ENCODE results near the gene ITIH1.

ITIH1 gene

GRCh38 chr3:52769786-52770455 is 7.5 kb upstream of the ITIH1 start:
- DNase-seq (ENCODE audit: extremely low read depth, low read depth) = no peak
- no peak for TF ChIP-seq CTCF (IDR thresholded peaks at IDR 0.05; ENCODE audit: low read depth, low read length, missing control alignments)
- H3K4me3 ChIP-seq (replicated peaks; ENCODE audit: low read depth, low read length) = peak overlapping the region; percentile 67

GRCh38 chr3:52770496-52771333 is 6.7 kb upstream of the ITIH1 start, which contains the start of gene NEK4:
Gene NEK4 (minus strand): TSS chr3:52770940. CDS start chr3:52770746, 194 bp downstream.
- DNase-seq (ENCODE audit: extremely low read depth, low read depth) = peak; percentile 78
- no peak for TF ChIP-seq CTCF (IDR thresholded peaks at IDR 0.05; ENCODE audit: low read depth, low read length, missing control alignments)
- peak within 1 kb of the TSS; percentile 67 for H3K4me3 ChIP-seq (replicated peaks; ENCODE audit: low read depth, low read length)

GRCh38 chr3:52771334-52771681 is 6.1 kb upstream of the ITIH1 start:
- H3K4me3 ChIP-seq (replicated peaks; ENCODE audit: low read depth, low read length) = peak overlapping the region; percentile 67
- no peak for DNase-seq (ENCODE audit: extremely low read depth, low read depth)
- TF ChIP-seq CTCF (IDR thresholded peaks at IDR 0.05; ENCODE audit: low read depth, low read length, missing control alignments) = no peak

GRCh38 chr3:52771702-52772101 is 5.7 kb upstream of the ITIH1 start:
- DNase-seq (ENCODE audit: extremely low read depth, low read depth) = no peak
- peak overlapping the region; percentile 67 for H3K4me3 ChIP-seq (replicated peaks; ENCODE audit: low read depth, low read length)
- no peak for TF ChIP-seq CTCF (IDR thresholded peaks at IDR 0.05; ENCODE audit: low read depth, low read length, missing control alignments)

GRCh38 chr3:52773361-52774065 is 3.9 kb upstream of the ITIH1 start:
- no peak overlapping the region for H3K4me3 ChIP-seq (replicated peaks; ENCODE audit: low read depth, low read length)
- DNase-seq (ENCODE audit: extremely low read depth, low read depth) = no peak
- TF ChIP-seq CTCF (IDR thresholded peaks at IDR 0.05; ENCODE audit: low read depth, low read length, missing control alignments) = no peak

- no peak overlapping the region for H3K4me3 ChIP-seq (replicated peaks; ENCODE audit: low read depth, low read length)
- TF ChIP-seq CTCF (IDR thresholded peaks at IDR 0.05; ENCODE audit: low read depth, low read length, missing control alignments) = no peak
- no peak for DNase-seq (ENCODE audit: extremely low read depth, low read depth)
These were observed 3.2 kb upstream of the ITIH1 start for GRCh38 chr3:52774066-52774713.
